ENCODE results near the gene KRTAP10-12.
"Not testable (repeated sequence)": the region's sequence is repeated elsewhere in the genome, so short reads cannot be mapped to it uniquely, and the experiment has no call there.

The KRTAP10-12 gene

GRCh38 chr21:44670642-44671432 is 26.1 kb upstream of the KRTAP10-12 start:
- no peak for DNase-seq (ENCODE audit: low read depth in 3 of 3)

- no peak for DNase-seq (ENCODE audit: low read depth in 3 of 3)
Measured at GRCh38 chr21:44671911-44672310, 25.1 kb upstream of the KRTAP10-12 start.

- no peak for DNase-seq (ENCODE audit: low read depth in 3 of 3)
Measured at GRCh38 chr21:44677881-44678280, 19.1 kb upstream of the KRTAP10-12 start.

GRCh38 chr21:44681152-44681551 is 15.8 kb upstream of the KRTAP10-12 start:
- no peak for DNase-seq (ENCODE audit: low read depth in 3 of 3)

- no peak for DNase-seq (ENCODE audit: low read depth in 3 of 3)
Measured at GRCh38 chr21:44681861-44682579, 15.0 kb upstream of the KRTAP10-12 start, which contains the start of gene KRTAP12-1. Gene KRTAP12-1 (minus strand): TSS chr21:44682163. CDS start chr21:44682123, 40 bp downstream.

- DNase-seq (ENCODE audit: low read depth in 3 of 3) = no peak
Measured at GRCh38 chr21:44682580-44683151, 14.3 kb upstream of the KRTAP10-12 start.

GRCh38 chr21:44684077-44684476 is 12.9 kb upstream of the KRTAP10-12 start:
- DNase-seq (ENCODE audit: low read depth in 3 of 3) = no peak

GRCh38 chr21:44684483-44684882 is 12.5 kb upstream of the KRTAP10-12 start:
- no peak for DNase-seq (ENCODE audit: low read depth in 3 of 3)

GRCh38 chr21:44685050-44685449 is 11.9 kb upstream of the KRTAP10-12 start:
- DNase-seq (ENCODE audit: low read depth in 3 of 3) = not testable (repeated sequence)

- no peak for DNase-seq (ENCODE audit: low read depth in 3 of 3)
Measured at GRCh38 chr21:44686000-44686781, 10.8 kb upstream of the KRTAP10-12 start.

GRCh38 chr21:44686843-44687561 is 10.0 kb upstream of the KRTAP10-12 start:
- DNase-seq (ENCODE audit: low read depth in 3 of 3) = no peak

GRCh38 chr21:44687671-44688070 is 9.3 kb upstream of the KRTAP10-12 start:
- DNase-seq (ENCODE audit: low read depth in 3 of 3) = no peak

- DNase-seq (ENCODE audit: low read depth in 3 of 3) = not testable (repeated sequence)
Measured at GRCh38 chr21:44689740-44690139, 7.2 kb upstream of the KRTAP10-12 start.

- DNase-seq (ENCODE audit: low read depth in 3 of 3) = no peak
Measured at GRCh38 chr21:44691686-44692085, 5.3 kb upstream of the KRTAP10-12 start.

GRCh38 chr21:44692798-44693512 is 4.0 kb upstream of the KRTAP10-12 start:
- no peak for DNase-seq (ENCODE audit: low read depth in 3 of 3)

- DNase-seq (ENCODE audit: low read depth in 3 of 3) = no peak
Measured at GRCh38 chr21:44694776-44695175, 2.2 kb upstream of the KRTAP10-12 start.

GRCh38 chr21:44695184-44695583 is 1.8 kb upstream of the KRTAP10-12 start:
- DNase-seq (ENCODE audit: low read depth in 3 of 3) = no peak

GRCh38 chr21:44695641-44696040 is 1.3 kb upstream of the KRTAP10-12 start:
- no peak for DNase-seq (ENCODE audit: low read depth in 3 of 3)

GRCh38 chr21:44696572-44696971 is 400 bp upstream of the KRTAP10-12 start:
- no peak for DNase-seq (ENCODE audit: low read depth in 3 of 3)

Measured in stimulated activated CD4-positive, alpha-beta T cell treated with anti-CD3 and anti-CD28 coated beads, TNF-alpha, amount 100 ng/mL, for 24 hours (primary cell).